HEK293 (cell line): ENCODE data around the gene PIM2.

Experiments
- CTCF ChIA-PET: fragments of 350-600 bp; formaldehyde crosslinking; extraction: SDS; loops from one replicate; lab custom pipeline; 2021; ENCODE audit warnings: antibody characterized with exemption; lab: Yijun Ruan, JAX
- POLR2A ChIA-PET: fragments of 300-600 bp; formaldehyde crosslinking; extraction: SDS; loops from one replicate; lab custom pipeline; 2020; ENCODE audit warnings: antibody characterized with exemption, inconsistent platforms; lab: Yijun Ruan, JAX
- H3K27ac ChIP-seq: fragments of 200-500 bp; sonication (Bioruptor generic); 2 replicates; pipeline ENCODE4 v1.5.1; 2014; ENCODE audit warnings: low read depth, low read length, control low read depth, inconsistent platforms; ENCODE audit errors: extremely low read depth
- H3K36me3 ChIP-seq, 2 experiments: fragments of 200-500 bp in 1 of 2; sonication (Bioruptor generic) in 1 of 2; 1 replicate in 1 of 2; 2 replicates in 1 of 2; pipeline ENCODE4 v1.5.1; 2014 to 2017; ENCODE audit warnings: inconsistent platforms in 2 of 2, low read length in 2 of 2; ENCODE audit not compliant: control insufficient read depth in 2 of 2, insufficient read depth in 1 of 2
- H3K4me1 ChIP-seq: fragments of 200-500 bp; sonication (Bioruptor generic); 2 replicates; pipeline ENCODE4 v1.5.1; 2014; ENCODE audit warnings: mild to moderate bottlenecking, low read length, inconsistent platforms; ENCODE audit not compliant: control insufficient read depth, insufficient read depth
- H3K4me3 ChIP-seq: 2 replicates; pipeline ENCODE4 v1.5.1; 2011; ENCODE audit warnings: low read depth, mild to moderate bottlenecking, control low read depth, low read length, moderate library complexity
- H3K9me3 ChIP-seq: fragments of 200-500 bp; sonication (Bioruptor generic); 2 replicates; pipeline ENCODE4 v1.5.1; 2014; ENCODE audit warnings: low read depth, low read length, inconsistent platforms; ENCODE audit not compliant: control insufficient read depth, insufficient read depth
- CTCF ChIP-seq: fragments of 450-650 bp; formaldehyde crosslinking; IDR thresholded peaks from 2 replicates; pipeline ENCODE4 v1.5.1; 2016; ENCODE audit warnings: missing biosample characterization, missing genetic modification characterization
- KLF10 ChIP-seq: fragments of 450-650 bp; IDR thresholded peaks from 2 replicates; pipeline ENCODE4 v1.5.1; 2018; ENCODE audit warnings: missing biosample characterization, mild to moderate bottlenecking, missing genetic modification characterization
- REPIN1 ChIP-seq: fragments of 450-650 bp; formaldehyde crosslinking; IDR thresholded peaks from 2 replicates; pipeline ENCODE4 v1.5.1; 2017; ENCODE audit warnings: missing biosample characterization, missing genetic modification characterization, low read depth
- SP3 ChIP-seq: fragments of 450-650 bp; formaldehyde crosslinking; IDR thresholded peaks from 2 replicates; pipeline ENCODE4 v1.5.1; 2016; ENCODE audit warnings: missing biosample characterization, missing genetic modification characterization
- ZBTB17 ChIP-seq: fragments of 450-650 bp; formaldehyde crosslinking; IDR thresholded peaks from 2 replicates; pipeline ENCODE4 v1.5.1; 2016; ENCODE audit warnings: missing biosample characterization, missing genetic modification characterization
- ZFHX2 ChIP-seq: fragments of 450-650 bp; formaldehyde crosslinking; conservative IDR thresholded peaks from 2 replicates; pipeline ENCODE4 v1.5.1; 2016; ENCODE audit warnings: missing biosample characterization, missing genetic modification characterization
- ZFP41 ChIP-seq: fragments of 450-650 bp; formaldehyde crosslinking; IDR thresholded peaks from 2 replicates; pipeline ENCODE4 v1.5.1; 2016; ENCODE audit warnings: missing biosample characterization, missing genetic modification characterization, borderline replicate concordance
- ZNF114 ChIP-seq: fragments of 450-650 bp; formaldehyde crosslinking; IDR thresholded peaks from 2 replicates; pipeline ENCODE4 v1.5.0; 2017; ENCODE audit warnings: missing biosample characterization, missing genetic modification characterization
- ZNF148 ChIP-seq: fragments of 450-650 bp; formaldehyde crosslinking; IDR thresholded peaks from 2 replicates; pipeline ENCODE4 v1.5.0; 2017; ENCODE audit warnings: missing biosample characterization, missing genetic modification characterization, borderline replicate concordance
- ZNF16 ChIP-seq: fragments of 450-650 bp; formaldehyde crosslinking; IDR thresholded peaks from 2 replicates; pipeline ENCODE4 v1.5.1; 2016; ENCODE audit warnings: low read depth, missing biosample characterization, missing genetic modification characterization
- ZNF202 ChIP-seq: fragments of 450-650 bp; formaldehyde crosslinking; IDR thresholded peaks from 2 replicates; pipeline ENCODE4 v1.5.1; 2016; ENCODE audit warnings: missing biosample characterization, missing genetic modification characterization, borderline replicate concordance
- ZNF239 ChIP-seq: fragments of 450-650 bp; formaldehyde crosslinking; IDR thresholded peaks from 2 replicates; pipeline ENCODE4 v1.5.1; 2016; ENCODE audit warnings: missing biosample characterization, missing genetic modification characterization
- ZNF366 ChIP-seq: fragments of 450-650 bp; formaldehyde crosslinking; conservative IDR thresholded peaks from 2 replicates; pipeline ENCODE4 v1.5.1; 2016; ENCODE audit warnings: missing biosample characterization, missing genetic modification characterization
- ZNF391 ChIP-seq: fragments of 450-650 bp; formaldehyde crosslinking; IDR thresholded peaks from 2 replicates; pipeline ENCODE4 v1.5.1; 2016; ENCODE audit warnings: low read depth, missing biosample characterization, missing genetic modification characterization, borderline replicate concordance
- ZNF488 ChIP-seq: fragments of 450-650 bp; formaldehyde crosslinking; IDR thresholded peaks from 2 replicates; pipeline ENCODE4 v1.5.1; 2016; ENCODE audit warnings: missing biosample characterization, missing genetic modification characterization
- ZNF560 ChIP-seq: fragments of 450-650 bp; formaldehyde crosslinking; IDR thresholded peaks from 2 replicates; pipeline ENCODE4 v1.5.1; 2017; ENCODE audit warnings: missing biosample characterization, missing genetic modification characterization, borderline replicate concordance
- ZNF561 ChIP-seq: fragments of 450-650 bp; IDR thresholded peaks from 2 replicates; pipeline ENCODE4 v1.5.1; 2018; ENCODE audit warnings: missing biosample characterization, missing genetic modification characterization, borderline replicate concordance
- ZNF571 ChIP-seq: fragments of 450-650 bp; formaldehyde crosslinking; IDR thresholded peaks from 2 replicates; pipeline ENCODE4 v1.5.0; 2017; ENCODE audit warnings: missing biosample characterization, missing genetic modification characterization
- ZNF626 ChIP-seq: fragments of 450-650 bp; sonication (Bioruptor Pico); formaldehyde crosslinking; IDR thresholded peaks from 2 replicates; pipeline ENCODE4 v1.5.1; 2018; ENCODE audit warnings: missing biosample characterization, missing genetic modification characterization, inconsistent platforms
- ZNF629 ChIP-seq: fragments of 450-650 bp; formaldehyde crosslinking; IDR thresholded peaks from 2 replicates; pipeline ENCODE4 v1.5.1; 2017; ENCODE audit warnings: missing biosample characterization, missing genetic modification characterization
- ZNF791 ChIP-seq: fragments of 450-650 bp; formaldehyde crosslinking; IDR thresholded peaks from 2 replicates; pipeline ENCODE4 v1.5.1; 2016; ENCODE audit warnings: missing biosample characterization, missing genetic modification characterization

The PIM2 gene

GRCh38 chrX:48909703-48910294 is 9.0 kb downstream of the PIM2 start:
- ChIA-PET POLR2A (interaction anchor here (2.9 kb wide), 1 partner anchor 12 kb away, joined by 21 read pairs; the partner anchor contains the start of genes PQBP1 and TIMM17B), CTCF (no interaction called here)
- no peak for TF ChIP-seq ZNF148 (tag by site-specific recombination)
- TF ChIP-seq KLF10 (tag by site-specific recombination) = no peak
- TF ChIP-seq CTCF = no peak
- no peak for TF ChIP-seq ZNF114 (tag by site-specific recombination)
- Histone ChIP-seq H3K27ac (no peak overlapping the region), H3K36me3 (peaks cover 0 to 56% of the 10 kb centered on the region in 2 experiments; a peak in 1 of 3 replicates), H3K9me3 (no peaks in the 10 kb centered on the region), H3K4me3 (no peak overlapping the region), H3K4me1 (no peaks in the 10 kb centered on the region)

GRCh38 chrX:48908600-48908999 is 10.2 kb downstream of the PIM2 start:
- Histone ChIP-seq H3K4me3 (no peak overlapping the region), H3K9me3 (no peaks in the 10 kb centered on the region), H3K4me1 (no peaks in the 10 kb centered on the region), H3K36me3 (peaks cover 0 to 56% of the 10 kb centered on the region in 2 experiments; a peak in 1 of 3 replicates), H3K27ac (no peak overlapping the region)
- POLR2A ChIA-PET = interaction anchor here (1.9 kb wide), 1 partner anchor 17 kb away, joined by 6 read pairs; no protein-coding TSS in a partner anchor
- TF ChIP-seq ZNF629 (tag by site-specific recombination) (no peak), ZNF239 (tag by site-specific recombination) (no peak), ZFHX2 (tag by site-specific recombination) (no peak), ZNF488 (tag by site-specific recombination) (no peak), ZNF16 (tag by site-specific recombination) (no peak), ZNF626 (tag by site-specific recombination) (no peak), SP3 (tag by site-specific recombination) (no peak), ZNF560 (tag by site-specific recombination) (no peak), ZNF571 (tag by site-specific recombination) (no peak), REPIN1 (tag by site-specific recombination) (no peak), ZFP41 (no peak), ZNF791 (tag by site-specific recombination) (no peak), ZNF561 (tag by site-specific recombination) (no peak), ZNF202 (tag by site-specific recombination) (no peak), ZBTB17 (tag by site-specific recombination) (no peak), ZNF366 (no peak), ZNF391 (no peak)
- CTCF ChIA-PET = no interaction called here
